Spleen (tissue), 11 donors: ENCODE results near the gene NSL1. TPM values are rescaled to one million over a fixed set of nuclear protein-coding genes. Genes with fewer than 3 reads are reported as not detected.
A peak's percentile ranks its signal among the peaks of the same experiment; 100 is the strongest.

Experiments used
- DNase-seq: peaks from one replicate; pipeline ENCODE4 v3.0.0-alpha.2; 2020
- H3K27ac ChIP-seq, 8 donors: fragments of 200-600 bp; sonication (generic) in 7 of 8; 1 replicate in 4 of 8; 2 replicates in 4 of 8; pipeline versions ENCODE4 v1.5.0 to v1.8.0; 2016 to 2021; ENCODE audit warnings: inconsistent platforms in 4 of 8, mild to moderate bottlenecking in 4 of 8, moderate library complexity in 1 of 8
- H3K27me3 ChIP-seq, 7 donors: fragments of 200-600 bp; sonication (generic) in 6 of 7; replicated peaks in 1 of 7; 1 replicate in 4 of 7; 2 replicates in 3 of 7; pipeline versions ENCODE4 v1.5.0 to v1.8.0; 2016 to 2021; ENCODE audit warnings: inconsistent platforms in 3 of 7, mild to moderate bottlenecking in 1 of 7
- H3K36me3 ChIP-seq, 6 donors: fragments of 200-600 bp; sonication (generic) in 5 of 6; 1 replicate in 4 of 6; 2 replicates in 2 of 6; pipeline versions ENCODE4 v1.5.0 to v1.8.0; 2016 to 2021; ENCODE audit warnings: inconsistent platforms in 2 of 6
- H3K4me1 ChIP-seq, 6 donors: fragments of 200-600 bp; sonication (generic) in 5 of 6; 1 replicate in 3 of 6; 2 replicates in 3 of 6; pipeline versions ENCODE4 v1.5.0 to v1.8.0; 2016 to 2021; ENCODE audit warnings: inconsistent platforms in 3 of 6
- H3K4me3 ChIP-seq, 8 donors: fragments of 200-600 bp; sonication (generic) in 7 of 8; 1 replicate in 4 of 8; 2 replicates in 4 of 8; pipeline versions ENCODE4 v1.5.0 to v1.8.0; 2016 to 2021; ENCODE audit warnings: inconsistent platforms in 4 of 8, mild to moderate bottlenecking in 4 of 8, moderate library complexity in 2 of 8
- H3K9me3 ChIP-seq, 8 donors: fragments of 200-600 bp; sonication (generic) in 7 of 8; 1 replicate in 4 of 8; 2 replicates in 4 of 8; pipeline versions ENCODE4 v1.5.0 to v1.8.0; 2016 to 2021; ENCODE audit warnings: inconsistent platforms in 4 of 8
- POLR2A ChIP-seq, 3 donors: fragments of 450-650 bp; IDR thresholded peaks; one replicate each; pipeline ENCODE4 v1.5.1; 2017; ENCODE audit warnings: antibody characterized with exemption in 3 of 3, mild to moderate bottlenecking in 1 of 3
- POLR2AphosphoS5 ChIP-seq, 3 donors: sonication (generic); formaldehyde crosslinking; IDR thresholded peaks; one replicate each; pipeline ENCODE4 v1.5.1; 2017; ENCODE audit warnings: antibody characterized with exemption in 3 of 3
- WGBS, 5 donors: extraction: QIAGEN DNeasy Blood & Tissue Kit in 3 of 5; methylation state at CpG; one replicate each; pipeline versions ENCODE4 v1.1.5 to v1.1.7; 2013 to 2018; 5-methylcytosine and 5-hydroxymethylcytosine counted together
- intact Hi-C: fragments of 100-400 bp; cut with DNase I; formaldehyde crosslinking; loops from one replicate; pipeline ENCODE4 v1.15.0; 2023; ENCODE audit warnings: low total_unique reads
- polyA plus RNA-seq, 3 donors: library from polyadenylated mRNA; stranded (reverse); fragments of 200-250 nt; gene quantifications; one replicate each; pipeline ENCODE4 v1.2.1, GENCODE V29; 2013
- total RNA-seq, 7 donors: library from RNA; depleted of rRNA in 3 of 7; stranded (reverse); fragments of >200 nt in 3 of 7; fragmentation: NEBNext Ultra II Directional in 4 of 7; extraction: Animal tissue kit (Norgen Biotek cat#: 25700) in 4 of 7; gene quantifications; one replicate each; pipeline versions ENCODE4 v1.1.0 to v1.2.1, GENCODE V29; 2016 to 2021
- TF ChIP-seq, protein P1 (sequence below), 11 experiments: fragments of 200-600 bp in 7 of 11; fragments of 450-650 bp in 4 of 11; sonication (generic) in 4 of 11; IDR thresholded peaks in 8 of 11; conservative IDR thresholded peaks in 3 of 11; 1 replicate in 7 of 11; 2 replicates in 4 of 11; pipeline versions ENCODE4 v1.4.0 to v1.8.0; 2016 to 2021; ENCODE audit warnings: antibody characterized with exemption in 11 of 11, inconsistent platforms in 4 of 11, mild to moderate bottlenecking in 1 of 11
- donor health status: healthy with polysubstance abuse.
- donor health status: DM: no; HTN: no; CAD: no; lungs with moderate emphysema.
- donor health status: DM: no; HTN: no; CAD: no.
- donor health status: Bipolar disorder and iron deficiency.
- donor health status: healthy.
- donor health status: DM: no; HTN: no; CAD: no.
- donor health status: DM: yes; HTN: yes; CAD: no.

Gene NSL1
- total and polyA plus RNA-seq, 10 donors = 16.4 to 92.3 (median 38.2) TPM

DNA sequence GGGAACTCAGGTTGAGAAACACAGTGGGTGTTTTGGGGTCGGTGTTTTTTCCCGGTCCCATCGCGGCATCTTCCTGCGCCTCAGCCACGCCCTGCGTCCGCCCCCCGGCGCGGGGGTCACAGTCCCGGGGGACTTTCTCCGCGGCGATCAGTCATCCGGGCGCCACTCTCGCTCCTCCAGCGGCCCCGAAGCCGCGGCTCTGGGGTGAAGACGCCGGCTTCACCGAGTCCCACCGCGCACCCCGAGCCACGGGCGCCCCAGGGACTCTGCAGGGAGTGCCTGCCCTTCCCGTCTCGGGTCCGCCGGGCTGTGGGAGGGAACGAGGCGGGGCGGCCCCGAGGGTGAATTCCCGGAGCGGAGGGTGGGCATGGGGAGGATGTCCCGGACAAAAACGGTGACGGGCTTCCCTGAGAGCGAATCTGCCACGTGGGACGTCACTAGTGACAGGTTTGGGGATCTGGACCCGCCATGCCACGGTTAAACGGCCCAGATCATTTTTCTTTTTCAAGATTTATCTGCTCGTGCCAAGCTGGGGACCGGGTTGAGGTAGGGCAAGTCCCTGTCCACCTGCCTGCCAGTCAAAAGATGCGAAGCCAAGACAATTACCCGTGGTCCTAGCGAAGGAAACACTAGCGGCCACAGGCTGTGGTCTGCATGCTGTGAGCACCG lies 91.2 kb downstream of the NSL1 start:
- H3K4me1 ChIP-seq = peaks cover 24 to 50% (median 39%) of the 10 kb centered on the region in 6 donors
- peaks cover 0 to 20% (median 0%) of the 10 kb centered on the region in 7 donors for H3K27me3 ChIP-seq
- intact Hi-C loops = no loop called here
- DNase-seq = peak; percentile 88
- WGBS, 5 donors = 0 to 1% (median 1%) methylated on average over 35 to 56 of the region's 56 CpGs
- H3K36me3 ChIP-seq = no peaks in the 10 kb centered on the region
- H3K27ac ChIP-seq = peak overlapping the region; percentile 42 to 86 (median 78)
- TF ChIP-seq, protein P1, sequence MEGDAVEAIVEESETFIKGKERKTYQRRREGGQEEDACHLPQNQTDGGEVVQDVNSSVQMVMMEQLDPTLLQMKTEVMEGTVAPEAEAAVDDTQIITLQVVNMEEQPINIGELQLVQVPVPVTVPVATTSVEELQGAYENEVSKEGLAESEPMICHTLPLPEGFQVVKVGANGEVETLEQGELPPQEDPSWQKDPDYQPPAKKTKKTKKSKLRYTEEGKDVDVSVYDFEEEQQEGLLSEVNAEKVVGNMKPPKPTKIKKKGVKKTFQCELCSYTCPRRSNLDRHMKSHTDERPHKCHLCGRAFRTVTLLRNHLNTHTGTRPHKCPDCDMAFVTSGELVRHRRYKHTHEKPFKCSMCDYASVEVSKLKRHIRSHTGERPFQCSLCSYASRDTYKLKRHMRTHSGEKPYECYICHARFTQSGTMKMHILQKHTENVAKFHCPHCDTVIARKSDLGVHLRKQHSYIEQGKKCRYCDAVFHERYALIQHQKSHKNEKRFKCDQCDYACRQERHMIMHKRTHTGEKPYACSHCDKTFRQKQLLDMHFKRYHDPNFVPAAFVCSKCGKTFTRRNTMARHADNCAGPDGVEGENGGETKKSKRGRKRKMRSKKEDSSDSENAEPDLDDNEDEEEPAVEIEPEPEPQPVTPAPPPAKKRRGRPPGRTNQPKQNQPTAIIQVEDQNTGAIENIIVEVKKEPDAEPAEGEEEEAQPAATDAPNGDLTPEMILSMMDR (IDR thresholded peaks at IDR 0.05 in 8 of 11, conservative IDR thresholded peaks at IDR 0.05 in 3 of 11) = no peak
- no peak for TF ChIP-seq POLR2A (IDR thresholded peaks at IDR 0.05)
- peak; percentile 46 to 78 (median 64) for TF ChIP-seq POLR2AphosphoS5 (IDR thresholded peaks at IDR 0.05)
- no peaks in the 10 kb centered on the region for H3K9me3 ChIP-seq
- H3K4me3 ChIP-seq = peak overlapping the region; percentile 58 to 86 (median 73)

DNA sequence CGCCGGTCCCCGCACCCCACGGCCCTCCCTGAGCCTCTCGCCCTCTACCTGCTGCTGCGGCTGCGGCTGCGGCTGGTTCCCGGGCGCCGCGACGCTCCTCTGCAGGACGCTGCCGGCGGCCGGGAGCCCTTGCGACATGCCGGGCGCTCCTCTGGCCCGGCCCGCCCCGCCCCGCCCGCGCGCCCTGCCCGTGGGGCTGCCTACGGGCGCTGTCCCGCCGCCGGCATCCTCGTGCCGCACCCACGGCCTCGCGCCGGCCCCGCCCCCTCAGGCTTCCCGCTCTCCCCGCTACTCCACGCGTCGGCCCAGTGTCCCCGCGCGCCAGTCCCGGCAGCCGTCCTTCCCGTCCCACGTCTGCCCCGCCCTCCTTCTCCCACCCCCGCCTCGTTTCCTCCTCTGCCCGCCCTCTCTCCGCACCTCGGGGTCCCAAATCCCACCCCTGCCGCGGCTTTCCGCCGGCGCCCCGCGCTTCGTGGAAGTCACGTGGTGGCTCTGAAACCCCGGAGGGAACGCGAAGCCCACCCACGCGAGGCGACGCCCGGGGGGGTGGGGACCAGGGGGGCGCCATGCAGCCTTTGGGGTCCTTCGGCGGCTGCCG lies 91.9 kb downstream of the NSL1 start, which contains the start of gene BATF3:
Gene BATF3, minus strand, starts transcription at position 216 of the 598 bp plus-strand sequence. Its CDS starts 78 bp downstream, at position 138.
- Histone ChIP-seq H3K27ac (peak within 1 kb of the TSS; percentile 42 to 86 (median 78)), H3K4me3 (peak within 1 kb of the TSS; percentile 58 to 86 (median 73)), H3K4me1 (peaks cover 24 to 50% (median 39%) of the 10 kb centered on the region in 6 donors), H3K36me3 (no peaks in the 10 kb centered on the region), H3K27me3 (peaks cover 0 to 20% (median 0%) of the 10 kb centered on the region in 7 donors), H3K9me3 (no peaks in the 10 kb centered on the region)
- WGBS, 5 donors = 0 to 2% (median 1%) methylated on average over 40 to 79 of the region's 79 CpGs
- DNase-seq = peak; percentile 88
- TF ChIP-seq POLR2AphosphoS5 (IDR thresholded peaks at IDR 0.05) = no peak
- TF ChIP-seq POLR2A (IDR thresholded peaks at IDR 0.05) = no peak
- TF ChIP-seq, protein P1 (IDR thresholded peaks at IDR 0.05 in 8 of 11, conservative IDR thresholded peaks at IDR 0.05 in 3 of 11) = no peak
- intact Hi-C loops = no loop called here

DNA sequence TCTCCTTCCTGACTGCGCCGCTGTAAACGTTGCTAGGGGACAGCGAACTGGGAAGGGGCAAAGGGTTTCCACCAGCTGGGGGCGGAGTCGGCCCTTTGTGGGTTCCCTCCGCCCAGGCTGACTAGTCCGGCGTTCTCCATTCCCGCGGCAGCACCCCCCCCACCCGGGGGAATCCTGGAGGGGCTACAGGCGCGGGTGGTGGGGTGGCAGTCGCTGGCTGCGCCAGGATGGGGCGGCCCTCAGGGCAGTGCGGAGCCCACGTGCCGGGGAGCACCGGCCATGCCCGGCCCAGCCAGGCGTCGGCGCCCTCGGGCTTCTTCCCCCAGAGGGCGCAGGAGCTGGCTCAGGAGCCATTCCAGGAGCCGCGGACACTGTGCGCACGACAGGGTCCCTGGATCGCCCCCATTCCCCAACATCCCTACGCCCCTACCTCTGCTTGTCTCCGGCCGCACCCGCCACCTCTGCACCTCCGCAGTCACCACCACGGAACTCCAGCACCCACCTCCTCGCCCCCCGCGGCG lies 92.4 kb downstream of the NSL1 start:
- Histone ChIP-seq H3K4me3 (peak overlapping the region; percentile 58 to 86 (median 73)), H3K27ac (peak overlapping the region in 7 of 8 donors; percentile 73 to 86 (median 79)), H3K36me3 (no peaks in the 10 kb centered on the region), H3K4me1 (peaks cover 24 to 50% (median 39%) of the 10 kb centered on the region in 6 donors), H3K27me3 (peaks cover 0 to 20% (median 0%) of the 10 kb centered on the region in 7 donors), H3K9me3 (no peaks in the 10 kb centered on the region)
- 0 to 4% (median 1%) methylated on average over 5 to 42 of the region's 42 CpGs for WGBS, 5 donors
- TF ChIP-seq POLR2AphosphoS5 (IDR thresholded peaks at IDR 0.05) (peak in 1 of 3 donors; percentile 41), POLR2A (IDR thresholded peaks at IDR 0.05) (no peak)
- TF ChIP-seq, protein P1 (IDR thresholded peaks at IDR 0.05 in 8 of 11, conservative IDR thresholded peaks at IDR 0.05 in 3 of 11) = peak in 9 of 11 experiments; percentile 17 to 76 (median 54)
- intact Hi-C loops = no loop called here
- peak; percentile 89 for DNase-seq
